Gastrocnemius medialis (tissue), 4 donors: ENCODE measurements around the gene TAF6. TPM values are rescaled to one million over a fixed set of nuclear protein-coding genes. Genes with fewer than 3 reads are reported as not detected.

Experiments
- ATAC-seq, 2 donors: fragments of 150-250 bp; one replicate each; pipeline ENCODE4 v1.9.1; 2016
- DNase-seq, 2 donors: peaks; one replicate each; pipeline ENCODE4 v3.0.0-alpha.2; 2019
- H3K27ac ChIP-seq, 4 donors: fragments of 200-600 bp; sonication (generic); 1 replicate in 1 of 4; 2 replicates in 3 of 4; pipeline ENCODE4 v1.5.1; 2016 to 2018; ENCODE audit warnings: mild to moderate bottlenecking in 2 of 4, moderate library complexity in 1 of 4
- H3K27me3 ChIP-seq, 3 donors: fragments of 200-600 bp; sonication (generic) in 2 of 3; 1 replicate in 1 of 3; 2 replicates in 2 of 3; pipeline versions ENCODE4 v1.5.1 to v1.6.0; 2016 to 2019; ENCODE audit warnings: mild to moderate bottlenecking in 1 of 3, moderate library complexity in 1 of 3
- H3K36me3 ChIP-seq, 2 donors: fragments of 200-600 bp; sonication (generic) in 1 of 2; one replicate each; pipeline ENCODE4 v1.5.1; 2017 to 2018
- H3K4me1 ChIP-seq, 2 donors: fragments of 200-600 bp; sonication (generic) in 1 of 2; one replicate each; pipeline ENCODE4 v1.5.1; 2016 to 2017; ENCODE audit warnings: mild to moderate bottlenecking in 2 of 2
- H3K4me3 ChIP-seq, 4 donors: fragments of 200-600 bp; sonication (generic) in 3 of 4; 1 replicate in 1 of 4; 2 replicates in 3 of 4; pipeline ENCODE4 v1.5.1; 2016 to 2019; ENCODE audit warnings: mild to moderate bottlenecking in 2 of 4
- H3K9me3 ChIP-seq, 3 donors: fragments of 200-600 bp; sonication (generic) in 2 of 3; 1 replicate in 1 of 3; 2 replicates in 2 of 3; pipeline ENCODE4 v1.5.1; 2016 to 2019
- POLR2A ChIP-seq, 2 donors: fragments of 450-650 bp; IDR thresholded peaks; one replicate each; pipeline ENCODE4 v1.6.1; 2017; ENCODE audit warnings: antibody characterized with exemption in 2 of 2, mild to moderate bottlenecking in 2 of 2, moderate library complexity in 2 of 2
- in situ Hi-C, 4 donors: fragments of 200-750 bp; cut with MboI; loops; one replicate each; pipeline versions ENCODE4 v1.15.0 to v1.8.0; 2017; ENCODE audit warnings: low sequenced_read_pairs in 4 of 4
- intact Hi-C: fragments of 100-400 bp; cut with DNase I; formaldehyde crosslinking; loops from one replicate; pipeline ENCODE4 v1.15.1; 2023; ENCODE audit warnings: low total_unique reads
- microRNA counts, 2 donors: library from miRNA; unstranded; fragments of <30 nt; microRNA quantifications; one replicate each; lab custom pipeline; 2016
- microRNA-seq, 2 donors: library from miRNA; unstranded; fragments of <30 nt; microRNA quantifications; one replicate each; pipeline ENCODE4, GENCODE V29; 2016; ENCODE audit warnings: borderline replicate concordance in 2 of 2
- total RNA-seq, 4 donors: library from RNA; depleted of rRNA; stranded (reverse); fragments of >200 nt; gene quantifications; one replicate each; pipeline versions ENCODE4 v1.1.0 to v1.2.3, GENCODE V29; 2016
- TF ChIP-seq, protein P1 (sequence below), 5 experiments: fragments of 450-650 bp in 3 of 5; fragments of 200-600 bp in 2 of 5; sonication (generic) in 2 of 5; IDR thresholded peaks in 4 of 5; conservative IDR thresholded peaks in 1 of 5; 1 replicate in 4 of 5; 2 replicates in 1 of 5; pipeline ENCODE4 v1.5.1; 2016 to 2019; ENCODE audit warnings: antibody characterized with exemption in 5 of 5, mild to moderate bottlenecking in 3 of 5, moderate library complexity in 3 of 5

Gene TAF6
- total RNA-seq, 4 donors from 2014 or later = 38.6 to 71.7 (median 56.6) TPM

DNA sequence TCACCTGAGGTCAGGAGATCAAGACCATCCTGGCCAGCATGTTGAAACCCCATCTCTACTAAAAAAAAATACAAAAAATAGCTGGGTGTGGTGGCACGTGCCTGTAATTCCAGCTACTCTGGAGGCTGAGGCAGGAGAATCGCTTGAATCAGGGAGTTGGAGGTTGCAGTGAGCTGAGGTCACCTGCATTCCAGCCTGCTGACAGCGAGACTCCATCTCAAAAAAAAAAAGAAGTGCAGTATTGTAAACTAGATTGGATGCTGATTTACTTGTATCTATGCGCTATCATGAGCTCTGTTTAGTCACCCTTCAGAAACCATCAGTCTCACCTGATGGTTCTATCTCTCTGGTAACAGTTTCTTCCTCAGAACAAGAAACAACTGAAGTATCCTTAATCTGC lies 55.8 kb downstream of the TAF6 start:
- Histone ChIP-seq H3K27me3 (no peaks in the 10 kb centered on the region), H3K27ac (no peak overlapping the region), H3K4me3 (no peak overlapping the region), H3K4me1 (peaks cover 0 to 4% of the 10 kb centered on the region in 2 donors), H3K9me3 (no peaks in the 10 kb centered on the region), H3K36me3 (peaks cover 0 to 61% of the 10 kb centered on the region in 2 donors)
- DNase-seq = no peak
- TF ChIP-seq POLR2A (IDR thresholded peaks at IDR 0.05) = no peak
- TF ChIP-seq, protein P1, sequence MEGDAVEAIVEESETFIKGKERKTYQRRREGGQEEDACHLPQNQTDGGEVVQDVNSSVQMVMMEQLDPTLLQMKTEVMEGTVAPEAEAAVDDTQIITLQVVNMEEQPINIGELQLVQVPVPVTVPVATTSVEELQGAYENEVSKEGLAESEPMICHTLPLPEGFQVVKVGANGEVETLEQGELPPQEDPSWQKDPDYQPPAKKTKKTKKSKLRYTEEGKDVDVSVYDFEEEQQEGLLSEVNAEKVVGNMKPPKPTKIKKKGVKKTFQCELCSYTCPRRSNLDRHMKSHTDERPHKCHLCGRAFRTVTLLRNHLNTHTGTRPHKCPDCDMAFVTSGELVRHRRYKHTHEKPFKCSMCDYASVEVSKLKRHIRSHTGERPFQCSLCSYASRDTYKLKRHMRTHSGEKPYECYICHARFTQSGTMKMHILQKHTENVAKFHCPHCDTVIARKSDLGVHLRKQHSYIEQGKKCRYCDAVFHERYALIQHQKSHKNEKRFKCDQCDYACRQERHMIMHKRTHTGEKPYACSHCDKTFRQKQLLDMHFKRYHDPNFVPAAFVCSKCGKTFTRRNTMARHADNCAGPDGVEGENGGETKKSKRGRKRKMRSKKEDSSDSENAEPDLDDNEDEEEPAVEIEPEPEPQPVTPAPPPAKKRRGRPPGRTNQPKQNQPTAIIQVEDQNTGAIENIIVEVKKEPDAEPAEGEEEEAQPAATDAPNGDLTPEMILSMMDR (IDR thresholded peaks at IDR 0.05 in 4 of 5, conservative IDR thresholded peaks at IDR 0.05 in 1 of 5) = no peak
- ATAC-seq = no peak
- in situ Hi-C loops (no loop called here), intact Hi-C loops (no loop called here)

DNA sequence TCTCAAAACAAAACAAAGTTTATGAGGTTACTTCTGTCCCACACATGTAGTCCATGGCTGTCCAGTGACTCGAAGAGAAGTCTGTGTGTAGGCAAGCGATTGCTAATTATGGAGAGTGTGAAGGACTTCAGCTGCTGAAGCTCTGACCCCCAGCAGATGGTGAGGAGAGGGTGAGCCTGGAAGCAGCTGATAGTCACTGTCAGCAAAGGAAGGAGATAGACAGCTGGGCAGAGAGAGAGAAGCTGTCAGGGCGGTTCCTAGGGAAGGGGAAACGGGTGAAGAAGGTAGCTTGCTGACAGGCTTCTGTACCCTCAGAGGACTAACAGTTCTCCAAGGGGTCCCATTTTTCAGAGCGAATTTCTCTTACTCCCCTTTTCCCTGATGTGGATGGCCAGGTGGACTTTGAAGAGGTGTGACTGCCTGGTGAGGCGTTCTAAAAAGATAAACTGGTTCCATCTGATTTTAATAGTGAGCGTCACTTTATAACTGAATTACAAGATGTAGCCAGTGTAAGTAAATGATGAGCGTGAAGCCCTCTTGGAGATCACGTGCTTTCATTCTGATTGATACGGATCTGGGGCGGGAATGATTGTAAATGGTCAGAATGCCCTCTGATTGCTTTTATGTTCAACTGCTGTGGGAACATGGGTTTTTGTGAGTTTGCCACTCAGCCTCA lies 57.5 kb downstream of the TAF6 start:
- no peaks in the 10 kb centered on the region for H3K27me3 ChIP-seq
- H3K27ac ChIP-seq = no peak overlapping the region
- peaks cover 0 to 75% of the 10 kb centered on the region in 2 donors for H3K36me3 ChIP-seq
- in situ Hi-C loops = no loop called here
- peaks cover 0 to 4% of the 10 kb centered on the region in 2 donors for H3K4me1 ChIP-seq
- no peaks in the 10 kb centered on the region for H3K9me3 ChIP-seq
- DNase-seq (no peak), ATAC-seq (no peak)
- no peak overlapping the region for H3K4me3 ChIP-seq
- TF ChIP-seq, protein P1 (IDR thresholded peaks at IDR 0.05 in 4 of 5, conservative IDR thresholded peaks at IDR 0.05 in 1 of 5) = no peak
- TF ChIP-seq POLR2A (IDR thresholded peaks at IDR 0.05) = no peak
- intact Hi-C loops = no loop called here

DNA sequence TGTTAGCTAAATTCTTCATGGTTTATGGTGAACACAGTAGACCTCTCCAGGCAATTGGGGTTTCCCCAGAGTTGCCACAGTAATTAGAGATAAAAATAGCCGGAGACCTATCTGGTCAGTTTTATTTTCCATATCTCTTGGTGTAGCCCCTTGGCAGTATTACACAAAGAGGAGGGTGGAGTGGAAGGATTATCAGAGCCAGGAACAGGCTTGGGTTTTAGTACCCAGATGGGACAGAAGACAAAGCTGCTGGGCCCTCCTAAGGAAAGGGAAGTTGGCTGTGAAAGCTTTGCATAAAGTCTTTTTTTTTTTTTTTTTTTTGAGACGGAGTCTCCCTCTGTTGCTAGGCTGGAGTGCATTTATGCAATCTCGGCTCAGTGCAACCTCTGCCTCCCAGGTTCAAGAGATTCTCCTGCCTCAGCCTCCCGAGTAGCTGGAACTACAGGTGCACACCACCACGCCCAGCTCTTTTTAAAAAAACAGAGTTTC lies 59.9 kb downstream of the TAF6 start:
- no peak overlapping the region for H3K4me3 ChIP-seq
- ATAC-seq (no peak), DNase-seq (no peak)
- no peak overlapping the region for H3K27ac ChIP-seq
- TF ChIP-seq, protein P1 (IDR thresholded peaks at IDR 0.05 in 4 of 5, conservative IDR thresholded peaks at IDR 0.05 in 1 of 5) = no peak
- in situ Hi-C loops = no loop called here
- intact Hi-C loops = no loop called here
- no peaks in the 10 kb centered on the region for H3K9me3 ChIP-seq
- peaks cover 0 to 66% of the 10 kb centered on the region in 2 donors for H3K36me3 ChIP-seq
- H3K4me1 ChIP-seq = no peaks in the 10 kb centered on the region
- H3K27me3 ChIP-seq = no peaks in the 10 kb centered on the region

MicroRNAs encoded within 50 kb of the gene (microRNA counts, 767-probe panel; counts per million panel counts)
- microRNA hsa-miR-106b-5p (lab: Ali Mortazavi, UCI) = 356 to 448 counts per million in 2 donors
- microRNA hsa-miR-25-3p (lab: Ali Mortazavi, UCI) = 7,145 to 7,417 counts per million in 2 donors
- 448 to 2,451 counts per million in 2 donors for microRNA hsa-miR-93-5p (lab: Ali Mortazavi, UCI)

Small RNAs within 50 kb of the gene (microRNA-seq; reads per million reads assigned to microRNA genes)
- gene MIR106B = 607 to 738 reads per million in 2 donors
- gene MIR25 = 211 to 225 reads per million in 2 donors
- gene MIR4658 = 0 reads per million in 2 donors
- gene MIR93 = 1,053 to 1,156 reads per million in 2 donors

Other genes with a start within 250 kb of the TAF6 start
- gene OR2AE1, start 242.3 kb downstream of the TAF6 start, total RNA-seq = not detected
- gene TRIM4, start 199.8 kb downstream of the TAF6 start, total RNA-seq = 10 to 100 TPM in 1 of 4 donors, 1 to 10 TPM in 3; 6.4 to 10.5 (median 7.7) TPM
- not detected for gene GJC3, start 189.7 kb downstream of the TAF6 start, total RNA-seq
- 10 to 100 TPM in 1 of 4 donors, 1 to 10 TPM in 2, not detected in 1; 2.6 to 10.3 (median 4.2) TPM for gene AZGP1, start 143.3 kb downstream of the TAF6 start, total RNA-seq
- 10 to 100 TPM; 15.0 to 17.7 (median 15.5) TPM for gene ZKSCAN1, start 103.8 kb downstream of the TAF6 start, total RNA-seq
- 10 to 100 TPM; 14.4 to 26.4 (median 22.3) TPM for gene ZSCAN21, start 69.6 kb downstream of the TAF6 start, total RNA-seq
- 10 to 100 TPM; 11.2 to 19.2 (median 16.1) TPM for gene ZNF3, start 37.6 kb downstream of the TAF6 start, total RNA-seq
- 10 to 100 TPM; 32.6 to 57.9 (median 39.4) TPM for gene COPS6, start 30.4 kb downstream of the TAF6 start, total RNA-seq
- 10 to 100 TPM; 23.9 to 45.7 (median 36.1) TPM for gene MCM7, start 18.0 kb downstream of the TAF6 start, total RNA-seq
- 10 to 100 TPM in 2 of 4 donors, 1 to 10 TPM in 2; 7.2 to 13.8 (median 10.8) TPM for gene AP4M1, start 17.7 kb downstream of the TAF6 start, total RNA-seq
- 1 to 10 TPM; 2.0 to 5.0 (median 2.4) TPM for gene CNPY4, start 276 bp upstream of the TAF6 start, total RNA-seq
- gene MBLAC1, start 7.6 kb upstream of the TAF6 start, total RNA-seq = 1 to 10 TPM; 1.4 to 7.4 (median 3.1) TPM
- gene LAMTOR4, start 29.6 kb upstream of the TAF6 start, total RNA-seq = 100 to 1,000 TPM in 3 of 4 donors, 10 to 100 TPM in 1; 97.6 to 141 (median 127) TPM
- 1 to 10 TPM; 3.0 to 6.1 (median 4.2) TPM for gene TRAPPC14, start 39.4 kb upstream of the TAF6 start, total RNA-seq
- gene GAL3ST4, start 49.3 kb upstream of the TAF6 start, total RNA-seq = 1 to 10 TPM in 2 of 4 donors, under 1 TPM in 1, not detected in 1; 0.53 to 1.9 (median 1.6) TPM
- 1 to 10 TPM in 1 of 4 donors, not detected in 3; 4.0 TPM for gene GPC2, start 58.0 kb upstream of the TAF6 start, total RNA-seq
- 1 to 10 TPM in 1 of 4 donors, under 1 TPM in 1, not detected in 2; 0.13 to 5.5 TPM for gene STAG3, start 58.6 kb upstream of the TAF6 start, total RNA-seq
- not detected for gene PVRIG, start 100.6 kb upstream of the TAF6 start, total RNA-seq
- not detected for gene SPDYE3, start 188.3 kb upstream of the TAF6 start, total RNA-seq
- 10 to 100 TPM; 11.8 to 32.4 (median 20.8) TPM for gene PILRB, start 238.8 kb upstream of the TAF6 start, total RNA-seq